GM23248 (cell line): ENCODE measurements around the gene TRIM63.

Source experiments
- EZH2 ChIP-seq: fragments of 200-600 bp; sonication (generic); IDR thresholded peaks from 2 replicates; pipeline ENCODE4 v1.6.1; 2018; ENCODE audit warnings: antibody characterized with exemption, mild to moderate bottlenecking; ENCODE audit not compliant: insufficient read depth, poor library complexity, severe bottlenecking
- EZH2phosphoT487 ChIP-seq: fragments of 200-600 bp; sonication (generic); IDR thresholded peaks from 2 replicates; pipeline ENCODE4 v1.6.1; 2018; ENCODE audit warnings: antibody characterized with exemption, moderate library complexity, mild to moderate bottlenecking, low read depth; ENCODE audit not compliant: insufficient read depth

GRCh38 chr1:26079960-26080814, 12.8 kb upstream of the TRIM63 start:
- TF ChIP-seq EZH2 (no peak), EZH2phosphoT487 (no peak)
